ENCODE measurements around the gene ALDH1L2.

The ALDH1L2 gene

GRCh38 chr12:104975587-104976343 lies 108.5 kb downstream of the ALDH1L2 start:
- no peak for FAIRE-seq

GRCh38 chr12:104974626-104975290 lies 109.5 kb downstream of the ALDH1L2 start:
- no peak for FAIRE-seq

GRCh38 chr12:104973250-104973649 lies 111.0 kb downstream of the ALDH1L2 start:
- FAIRE-seq, result no peak

- no peak for FAIRE-seq
Observed at GRCh38 chr12:104971306-104971705, 113.0 kb downstream of the ALDH1L2 start.
